Dendritic cell treated with granulocyte-macrophage colony-stimulating factor and Interleukin-4, amounts not matched to agents 40 ng/mL and 50 ng/mL, for 4 days (primary cell): ENCODE data around the gene SLC15A5.

Experiments used
- H3K27ac Mint-ChIP-seq: one replicate; pipeline ENCODE4 v1.8.0; 2022; ENCODE audit warnings: mild to moderate bottlenecking, mixed read lengths
- H3K27me3 Mint-ChIP-seq: one replicate; pipeline ENCODE4 v1.8.0; 2022; ENCODE audit warnings: mild to moderate bottlenecking, mixed read lengths
- H3K36me3 Mint-ChIP-seq: one replicate; pipeline ENCODE4 v1.8.0; 2022; ENCODE audit warnings: low read depth, mixed read lengths
- H3K4me1 Mint-ChIP-seq: one replicate; pipeline ENCODE4 v1.8.0; 2022; ENCODE audit warnings: low read depth, mixed read lengths
- H3K4me3 Mint-ChIP-seq: one replicate; pipeline ENCODE4 v1.8.0; 2022; ENCODE audit warnings: mild to moderate bottlenecking, moderate library complexity, mixed read lengths
- H3K9me3 Mint-ChIP-seq: one replicate; pipeline ENCODE4 v1.8.0; 2022; ENCODE audit warnings: mixed read lengths
- intact Hi-C: fragments of 100-400 bp; cut with micrococcal nuclease; formaldehyde crosslinking; loops from one replicate; pipeline ENCODE4 v1.15.0; 2022

SLC15A5 gene

DNA sequence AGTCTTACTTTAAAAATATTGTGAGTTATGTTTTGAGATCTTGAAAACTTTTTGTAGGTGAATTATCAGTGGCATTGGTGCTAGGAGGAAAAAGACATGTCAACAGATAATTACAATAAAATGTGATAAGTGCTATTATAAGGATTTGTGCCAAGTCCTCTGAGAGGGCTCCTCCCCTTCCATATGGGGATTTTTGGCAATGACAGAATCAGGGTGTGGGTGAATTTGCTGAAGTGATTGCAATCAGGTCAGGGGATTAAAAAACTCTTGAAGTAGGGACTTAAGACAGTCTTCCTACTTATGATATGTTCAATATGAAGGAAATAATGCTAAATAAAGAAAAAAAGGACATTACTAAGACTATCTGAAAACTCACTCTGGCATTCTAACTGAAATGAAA, 122.5 kb downstream of the SLC15A5 start:
- peaks cover 12% of the 10 kb centered on the region for H3K4me1 Mint-ChIP-seq
- H3K27ac Mint-ChIP-seq, result no peak overlapping the region
- H3K36me3 Mint-ChIP-seq, result no peaks in the 10 kb centered on the region
- H3K4me3 Mint-ChIP-seq, result no peak overlapping the region
- peaks cover 3% of the 10 kb centered on the region for H3K27me3 Mint-ChIP-seq
- intact Hi-C loops, result no loop called here
- H3K9me3 Mint-ChIP-seq, result no peaks in the 10 kb centered on the region

DNA sequence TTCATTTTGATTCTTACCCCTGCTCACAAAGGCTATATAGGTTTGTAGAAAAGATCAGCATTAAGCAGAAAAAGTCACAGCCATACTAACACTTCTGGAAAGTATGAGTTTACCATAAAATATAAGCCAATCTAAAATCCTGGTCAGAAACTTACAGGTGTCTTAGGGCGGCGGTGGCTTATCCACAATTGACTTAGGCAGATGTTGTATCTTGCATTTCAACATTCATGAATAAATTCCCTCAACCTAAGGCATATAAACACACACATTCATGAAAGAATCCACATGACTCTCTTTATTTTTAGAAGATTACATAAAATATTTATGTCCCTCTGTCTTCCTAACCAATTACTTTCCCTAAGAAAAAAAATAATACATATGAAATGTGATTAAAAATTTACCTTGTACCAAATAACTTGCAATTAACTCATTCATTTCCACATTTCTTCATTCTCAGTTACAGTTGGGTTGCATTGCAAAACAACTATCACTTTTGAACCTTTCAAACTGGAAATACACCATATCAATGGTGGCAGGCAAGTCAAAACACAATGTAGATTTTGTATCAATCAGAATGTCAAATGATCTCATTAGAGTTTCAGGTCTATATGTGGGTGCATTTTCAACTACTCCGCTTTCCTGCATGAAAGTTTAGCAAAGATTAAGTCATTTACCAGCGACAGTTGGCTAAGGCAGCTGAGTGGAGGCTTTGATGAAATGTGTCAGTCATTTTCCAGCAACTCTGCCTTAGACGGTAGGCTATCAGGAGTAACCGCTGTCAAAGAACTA, 124.4 kb downstream of the SLC15A5 start:
- peaks cover 3% of the 10 kb centered on the region for H3K27me3 Mint-ChIP-seq

DNA sequence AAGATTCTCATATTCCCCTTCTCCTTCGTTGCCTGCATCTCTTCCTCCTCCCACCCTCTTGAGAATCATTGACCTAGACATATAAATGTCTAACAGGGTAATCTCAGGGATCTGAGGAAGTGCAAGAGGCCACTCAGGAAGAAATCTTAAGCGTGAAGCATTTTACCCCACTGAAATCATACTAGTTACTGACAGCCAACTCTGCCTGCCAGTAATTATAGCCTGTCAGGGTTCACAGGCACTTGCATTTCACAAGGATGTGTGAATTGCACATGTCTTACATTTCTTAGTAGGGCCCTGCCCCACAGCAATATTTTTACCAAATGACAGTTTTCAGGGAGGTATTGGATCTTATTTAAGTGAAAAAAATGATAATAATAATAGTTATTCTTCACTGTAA, 127.2 kb downstream of the SLC15A5 start:
- peaks cover 6% of the 10 kb centered on the region for H3K4me1 Mint-ChIP-seq
- H3K27ac Mint-ChIP-seq, result no peak overlapping the region
- intact Hi-C loops, result no loop called here
- no peaks in the 10 kb centered on the region for H3K9me3 Mint-ChIP-seq
- H3K36me3 Mint-ChIP-seq, result no peaks in the 10 kb centered on the region
- H3K4me3 Mint-ChIP-seq, result no peak overlapping the region
- no peaks in the 10 kb centered on the region for H3K27me3 Mint-ChIP-seq

More for the DNA sequence above, 124.4 kb downstream of the SLC15A5 start:
- H3K27ac Mint-ChIP-seq, result no peak overlapping the region
- H3K4me3 Mint-ChIP-seq, result no peak overlapping the region
- H3K36me3 Mint-ChIP-seq, result no peaks in the 10 kb centered on the region
- H3K4me1 Mint-ChIP-seq, result peaks cover 12% of the 10 kb centered on the region
- intact Hi-C loops, result no loop called here
- H3K9me3 Mint-ChIP-seq, result no peaks in the 10 kb centered on the region

DNA sequence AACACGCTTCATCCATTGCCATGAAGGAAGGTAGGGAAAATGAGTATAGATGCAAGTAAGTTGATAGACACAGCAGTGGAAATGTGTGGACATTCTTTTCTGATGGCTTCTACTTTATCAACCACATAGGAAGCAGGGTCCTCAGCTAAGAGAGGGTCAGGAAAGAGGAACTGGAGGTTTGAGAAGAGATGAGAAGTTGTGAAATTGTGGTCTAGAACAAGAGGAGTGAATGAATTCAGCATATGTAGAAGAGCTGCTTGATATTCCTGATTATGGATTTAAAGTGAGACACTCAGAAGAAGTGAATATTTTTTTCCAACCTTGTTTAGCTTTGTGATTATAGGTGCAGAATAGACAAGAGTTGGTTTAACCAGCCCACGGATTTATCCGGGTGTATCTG, 128.5 kb downstream of the SLC15A5 start:
- Mint-ChIP-seq H3K9me3 (peaks cover 2% of the 10 kb centered on the region), H3K4me3 (no peak overlapping the region), H3K4me1 (no peaks in the 10 kb centered on the region), H3K27me3 (no peaks in the 10 kb centered on the region), H3K27ac (no peak overlapping the region), H3K36me3 (no peaks in the 10 kb centered on the region)
- intact Hi-C loops, result no loop called here
